ENCODE results near the gene MPHOSPH9.
A peak's percentile ranks its signal among the peaks of the same experiment; 100 is the strongest.

The MPHOSPH9 gene

GRCh38 chr12:123111498-123112165, 121.3 kb downstream of the MPHOSPH9 start:
- ChIA-PET POLR2A (no interaction called here), CTCF (interaction anchor here (1.5 to 3.7 kb wide), 2 partner anchors 8 to 10 kb away, joined by 3 to 12 read pairs; no protein-coding TSS in a partner anchor)
- no peak for TF ChIP-seq CTCF (IDR thresholded peaks at IDR 0.05; ENCODE audit: control extremely low read depth, extremely low read depth, low read depth, missing control alignments)
- no peak for DNase-seq (ENCODE audit: extremely low spot score)

- POLR2A ChIA-PET: no interaction called here
- CTCF ChIA-PET: interaction anchor here (1.5 to 3.7 kb wide), 3 partner anchors 10 to 129 kb away, joined by 3 to 12 read pairs (median 5); no protein-coding TSS in a partner anchor
- TF ChIP-seq CTCF (IDR thresholded peaks at IDR 0.05; ENCODE audit: control extremely low read depth, extremely low read depth, low read depth, missing control alignments): no peak
- DNase-seq (ENCODE audit: extremely low spot score): no peak
Measured at GRCh38 chr12:123109319-123109772, 123.6 kb downstream of the MPHOSPH9 start.

- ChIA-PET CTCF (interaction anchor here (1.5 to 3.7 kb wide), 3 partner anchors 11 to 130 kb away, joined by 3 to 12 read pairs (median 5); no protein-coding TSS in a partner anchor), POLR2A (no interaction called here)
- no peak for TF ChIP-seq CTCF (IDR thresholded peaks at IDR 0.05; ENCODE audit: control extremely low read depth, extremely low read depth, low read depth, missing control alignments)
- no peak for DNase-seq (ENCODE audit: extremely low spot score)
Measured at GRCh38 chr12:123108682-123109066, 124.3 kb downstream of the MPHOSPH9 start.

- POLR2A ChIA-PET: no interaction called here
- no peak for DNase-seq (ENCODE audit: extremely low spot score)
- no peak for TF ChIP-seq CTCF (IDR thresholded peaks at IDR 0.05; ENCODE audit: control extremely low read depth, extremely low read depth, low read depth, missing control alignments)
- CTCF ChIA-PET: interaction anchor here (1.5 to 3.7 kb wide), 3 partner anchors 11 to 130 kb away, joined by 3 to 12 read pairs (median 5); no protein-coding TSS in a partner anchor
Measured at GRCh38 chr12:123107926-123108681, 124.8 kb downstream of the MPHOSPH9 start.

- peak; percentile 65 for DNase-seq (ENCODE audit: extremely low spot score)
- ChIA-PET CTCF (interaction anchor here (1.0 to 1.5 kb wide), 6 partner anchors 10 to 126 kb away, joined by 3 to 6 read pairs (median 4); partner anchors contain the start of genes MPHOSPH9 and MTRFR), POLR2A (interaction anchor here (2.7 kb wide), 1 partner anchor 126 kb away, joined by 8 read pairs; the partner anchor contains the start of genes MPHOSPH9 and MTRFR)
- no peak for TF ChIP-seq CTCF (IDR thresholded peaks at IDR 0.05; ENCODE audit: control extremely low read depth, extremely low read depth, low read depth, missing control alignments)
Measured at GRCh38 chr12:123106640-123107359, 126.1 kb downstream of the MPHOSPH9 start.

Measured in GM10248 (cell line).